H9 (cell line): ENCODE measurements around the gene GFI1. TPM values are rescaled to one million over a fixed set of nuclear protein-coding genes. Genes with fewer than 3 reads are reported as not detected.

Experiments used
- DNase-seq: peaks from one replicate; pipeline ENCODE4 v3.0.0-alpha.2; 2017
- H2AFZ ChIP-seq: one replicate; pipeline ENCODE4 v1.6.1; 2013; ENCODE audit warnings: mild to moderate bottlenecking, low read length, control low read depth, moderate library complexity
- H2AK5ac ChIP-seq: 2 replicates; pipeline ENCODE4 v1.6.1; 2013; ENCODE audit warnings: low read length, control low read depth, mixed read lengths; ENCODE audit not compliant: insufficient read length
- H2BK120ac ChIP-seq: one replicate; pipeline ENCODE4 v1.6.1; 2013; ENCODE audit warnings: low read depth, mild to moderate bottlenecking, low read length, control low read depth, inconsistent platforms; ENCODE audit not compliant: poor library complexity, severe bottlenecking
- H2BK12ac ChIP-seq: 2 replicates; pipeline ENCODE4 v1.6.1; 2013; ENCODE audit warnings: low read length, control low read depth, mixed read lengths, low read depth; ENCODE audit not compliant: insufficient read length
- H2BK15ac ChIP-seq: 2 replicates; pipeline ENCODE4 v1.6.1; 2013; ENCODE audit warnings: low read depth, low read length, control low read depth
- H2BK20ac ChIP-seq: one replicate; pipeline ENCODE4 v1.6.1; 2013; ENCODE audit warnings: low read depth, mild to moderate bottlenecking, low read length, control low read depth, inconsistent platforms; ENCODE audit not compliant: poor library complexity, severe bottlenecking
- H2BK5ac ChIP-seq: 2 replicates; pipeline ENCODE4 v1.6.1; 2013; ENCODE audit warnings: low read length, control low read depth, mixed read lengths; ENCODE audit not compliant: insufficient read length
- H3K14ac ChIP-seq: 2 replicates; pipeline ENCODE4 v1.6.1; 2013; ENCODE audit warnings: low read length, control low read depth; ENCODE audit not compliant: insufficient read depth
- H3K18ac ChIP-seq: 2 replicates; pipeline ENCODE4 v1.6.1; 2013; ENCODE audit warnings: low read depth, mild to moderate bottlenecking, mixed read lengths, low read length, control low read depth; ENCODE audit not compliant: insufficient read length
- H3K23ac ChIP-seq: 2 replicates; pipeline ENCODE4 v1.6.1; 2013; ENCODE audit warnings: low read length, control low read depth, mixed read lengths, low read depth; ENCODE audit not compliant: insufficient read length
- H3K23me2 ChIP-seq: 2 replicates; pipeline ENCODE4 v1.6.1; 2013; ENCODE audit warnings: low read depth, mild to moderate bottlenecking, mixed read lengths, low read length, control low read depth; ENCODE audit not compliant: insufficient read length, poor library complexity, severe bottlenecking
- H3K27ac ChIP-seq: 2 replicates; pipeline ENCODE4 v1.5.1; 2013; ENCODE audit warnings: low read length, control low read depth, mixed read lengths, low read depth; ENCODE audit not compliant: insufficient read length
- H3K27me3 ChIP-seq: 2 replicates; pipeline ENCODE4 v1.6.1; 2013; ENCODE audit warnings: low read length, control low read depth, inconsistent platforms; ENCODE audit not compliant: insufficient read depth
- H3K4ac ChIP-seq: 2 replicates; pipeline ENCODE4 v1.6.1; 2013; ENCODE audit warnings: low read depth, mild to moderate bottlenecking, control low read depth, inconsistent platforms, low read length, moderate library complexity
- H3K4me1 ChIP-seq: 2 replicates; pipeline ENCODE4 v1.6.1; 2013; ENCODE audit warnings: low read length, control low read depth, inconsistent platforms; ENCODE audit not compliant: insufficient read depth
- H3K4me2 ChIP-seq: 2 replicates; pipeline ENCODE4 v1.6.1; 2013; ENCODE audit warnings: low read length, control low read depth, mixed read lengths; ENCODE audit not compliant: insufficient read length, insufficient read depth
- H3K56ac ChIP-seq: 2 replicates; pipeline ENCODE4 v1.6.1; 2013; ENCODE audit warnings: low read depth, mild to moderate bottlenecking, mixed read lengths, low read length, control low read depth; ENCODE audit not compliant: insufficient read length
- H3K79me1 ChIP-seq: 2 replicates; pipeline ENCODE4 v1.6.1; 2013; ENCODE audit warnings: low read depth, mild to moderate bottlenecking, moderate library complexity, low read length, control low read depth, inconsistent platforms; ENCODE audit not compliant: insufficient read depth, poor library complexity, severe bottlenecking
- H3K79me2 ChIP-seq: 2 replicates; pipeline ENCODE4 v1.6.1; 2013; ENCODE audit warnings: low read length, control low read depth, inconsistent platforms; ENCODE audit not compliant: insufficient read depth
- H3K9ac ChIP-seq: 2 replicates; pipeline ENCODE4 v1.6.1; 2013; ENCODE audit warnings: low read length, control low read depth, mixed read lengths; ENCODE audit not compliant: insufficient read length; ENCODE audit errors: extremely low read depth
- H3K9me3 ChIP-seq: one replicate; pipeline ENCODE4 v1.6.1; 2013; ENCODE audit warnings: low read depth, low read length, inconsistent platforms; ENCODE audit not compliant: control insufficient read depth
- H3T11ph ChIP-seq: one replicate; pipeline ENCODE4 v1.6.1; 2013; ENCODE audit warnings: mild to moderate bottlenecking, low read length, control low read depth, inconsistent platforms
- H4K20me1 ChIP-seq: one replicate; pipeline ENCODE4 v1.6.1; 2013; ENCODE audit not compliant: control insufficient read depth, insufficient read length, insufficient read depth
- H4K5ac ChIP-seq: 2 replicates; pipeline ENCODE4 v1.6.1; 2013; ENCODE audit warnings: low read depth, mild to moderate bottlenecking, mixed read lengths, low read length, control low read depth; ENCODE audit not compliant: insufficient read length
- H4K8ac ChIP-seq: replicated peaks from 2 replicates; pipeline ENCODE4 v1.6.1; 2013; ENCODE audit warnings: low read length, control low read depth, mixed read lengths, low read depth; ENCODE audit not compliant: insufficient read length
- H4K91ac ChIP-seq: 2 replicates; pipeline ENCODE4 v1.6.1; 2013; ENCODE audit warnings: low read depth, mild to moderate bottlenecking, moderate library complexity, mixed read lengths, low read length, control low read depth; ENCODE audit not compliant: insufficient read length
- H3K27ac Mint-ChIP-seq, 3 experiments: 2 replicates in 2 of 3; 3 replicates in 1 of 3; pipeline ENCODE4 v1.8.0; 2020 to 2021; ENCODE audit warnings: mixed read lengths in 3 of 3, mild to moderate bottlenecking in 1 of 3, moderate library complexity in 1 of 3
- H3K27me3 Mint-ChIP-seq: 2 replicates; pipeline ENCODE4 v1.8.0; 2021; ENCODE audit warnings: low read depth, mild to moderate bottlenecking, moderate library complexity, mixed read lengths
- H3K36me3 Mint-ChIP-seq, 3 experiments: 2 replicates in 2 of 3; 3 replicates in 1 of 3; pipeline ENCODE4 v1.8.0; 2020 to 2021; ENCODE audit warnings: low read depth in 3 of 3, mixed read lengths in 3 of 3; ENCODE audit not compliant: insufficient read depth in 1 of 3
- H3K4me1 Mint-ChIP-seq, 2 experiments: 2 replicates each; pipeline ENCODE4 v1.8.0; 2020; ENCODE audit warnings: mixed read lengths in 2 of 2
- H3K4me3 Mint-ChIP-seq, 2 experiments: 2 replicates in 1 of 2; 3 replicates in 1 of 2; pipeline ENCODE4 v1.8.0; 2020 to 2021; ENCODE audit warnings: mild to moderate bottlenecking in 2 of 2, mixed read lengths in 2 of 2, moderate library complexity in 1 of 2
- H3K9me3 Mint-ChIP-seq, 2 experiments: 2 replicates in 1 of 2; 3 replicates in 1 of 2; pipeline ENCODE4 v1.8.0; 2020; ENCODE audit warnings: mild to moderate bottlenecking in 2 of 2, mixed read lengths in 2 of 2, moderate library complexity in 1 of 2
- WGBS: extraction: QIAGEN DNeasy Blood & Tissue Kit; methylation state at CpG from one replicate; pipeline ENCODE4 v1.1.7; 2013; ENCODE audit warnings: missing lambda C conversion rate, low lambda C conversion rate, mixed read lengths; ENCODE audit not compliant: insufficient read length; ENCODE audit errors: extremely low coverage; 5-methylcytosine and 5-hydroxymethylcytosine counted together
- total RNA-seq: library from RNA; stranded (reverse); gene quantifications from 2 replicates; pipeline ENCODE4 v1.2.1, GENCODE V29; 2021
- TF ChIP-seq, protein P1 (sequence below): fragments of 200-600 bp; sonication (generic); conservative IDR thresholded peaks from 3 replicates; pipeline ENCODE4 v1.8.0; 2021; ENCODE audit warnings: antibody characterized with exemption, mild to moderate bottlenecking

GFI1 gene
- total RNA-seq, 1 experiment from 2014 or later, result 0.11 TPM

DNA sequence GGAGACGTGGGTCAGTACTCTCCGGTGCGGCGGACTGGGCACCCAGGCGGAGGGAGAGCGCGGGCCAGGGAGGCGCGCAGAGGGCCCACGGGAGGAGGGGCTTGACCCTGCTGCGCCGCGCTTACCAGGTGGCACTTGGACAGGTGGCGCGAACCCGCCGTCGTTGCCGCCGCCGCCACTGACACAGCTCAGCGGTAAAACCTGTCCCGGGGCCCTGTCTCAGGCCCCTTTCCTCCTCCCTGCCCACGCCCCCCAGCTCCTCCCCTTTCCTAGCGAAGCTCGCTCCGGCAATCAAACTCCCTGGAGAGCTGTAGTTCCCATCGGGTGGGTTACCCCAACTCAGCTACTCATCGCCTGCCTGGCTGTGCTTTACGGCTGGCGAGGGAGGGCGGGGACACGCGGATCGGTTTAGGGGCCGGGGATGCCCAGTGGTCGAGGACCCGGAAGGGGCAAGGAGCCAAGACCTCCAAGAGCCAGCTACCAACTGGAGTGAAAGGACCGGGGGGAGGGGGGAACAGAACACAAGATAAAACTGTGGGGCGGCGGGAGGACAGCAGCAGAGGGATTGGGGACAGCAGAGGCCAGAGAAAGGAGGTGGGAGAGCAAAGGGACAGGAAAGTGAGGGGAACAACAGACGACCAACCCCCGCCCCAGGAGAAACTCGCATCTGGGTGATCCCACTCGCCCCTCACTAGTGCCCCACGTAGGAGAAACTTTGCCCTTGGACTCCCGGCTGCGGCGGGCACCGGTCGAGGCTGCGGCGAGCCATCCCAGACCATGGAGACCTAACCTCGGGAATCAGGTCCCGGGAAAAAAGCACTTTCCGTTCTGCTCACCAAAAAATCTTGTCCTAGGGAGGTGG lies 2.9 kb downstream of the GFI1 start:
- H2BK5ac ChIP-seq, result no peak overlapping the region
- no peak overlapping the region for H2BK12ac ChIP-seq
- no CpG with 5 or more reads among the region's 56 CpGs for WGBS
- H3K27me3 Mint-ChIP-seq, result peaks cover 98% of the 10 kb centered on the region
- no peak overlapping the region for H4K8ac ChIP-seq
- H4K5ac ChIP-seq, result no peak overlapping the region
- TF ChIP-seq, protein P1, sequence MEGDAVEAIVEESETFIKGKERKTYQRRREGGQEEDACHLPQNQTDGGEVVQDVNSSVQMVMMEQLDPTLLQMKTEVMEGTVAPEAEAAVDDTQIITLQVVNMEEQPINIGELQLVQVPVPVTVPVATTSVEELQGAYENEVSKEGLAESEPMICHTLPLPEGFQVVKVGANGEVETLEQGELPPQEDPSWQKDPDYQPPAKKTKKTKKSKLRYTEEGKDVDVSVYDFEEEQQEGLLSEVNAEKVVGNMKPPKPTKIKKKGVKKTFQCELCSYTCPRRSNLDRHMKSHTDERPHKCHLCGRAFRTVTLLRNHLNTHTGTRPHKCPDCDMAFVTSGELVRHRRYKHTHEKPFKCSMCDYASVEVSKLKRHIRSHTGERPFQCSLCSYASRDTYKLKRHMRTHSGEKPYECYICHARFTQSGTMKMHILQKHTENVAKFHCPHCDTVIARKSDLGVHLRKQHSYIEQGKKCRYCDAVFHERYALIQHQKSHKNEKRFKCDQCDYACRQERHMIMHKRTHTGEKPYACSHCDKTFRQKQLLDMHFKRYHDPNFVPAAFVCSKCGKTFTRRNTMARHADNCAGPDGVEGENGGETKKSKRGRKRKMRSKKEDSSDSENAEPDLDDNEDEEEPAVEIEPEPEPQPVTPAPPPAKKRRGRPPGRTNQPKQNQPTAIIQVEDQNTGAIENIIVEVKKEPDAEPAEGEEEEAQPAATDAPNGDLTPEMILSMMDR, result no peak
- peaks cover 90% of the 10 kb centered on the region for H3K27me3 ChIP-seq
- H2BK20ac ChIP-seq, result no peak overlapping the region
- H3K27ac ChIP-seq, result no peak overlapping the region
- H3K9me3 ChIP-seq, result no peaks in the 10 kb centered on the region
- H3K27ac Mint-ChIP-seq, result no peak overlapping the region; a peak in 1 of 7 replicates
- H4K20me1 ChIP-seq, result no peaks in the 10 kb centered on the region
- H3K79me1 ChIP-seq, result no peaks in the 10 kb centered on the region
- H3K4me1 ChIP-seq, result no peaks in the 10 kb centered on the region
- H3K4me1 Mint-ChIP-seq, result peaks cover 34 to 46% of the 10 kb centered on the region in 2 experiments
- no peak overlapping the region for H2AK5ac ChIP-seq
- no peak overlapping the region for H3K18ac ChIP-seq
- H3K23ac ChIP-seq, result no peak overlapping the region
- H2AFZ ChIP-seq, result no peak overlapping the region
- H3K4me3 Mint-ChIP-seq, result peak overlapping the region; percentile 51 to 83
- H3K9me3 Mint-ChIP-seq, result peaks cover 5 to 14% of the 10 kb centered on the region in 2 experiments
- H3K23me2 ChIP-seq, result peaks cover 43% of the 10 kb centered on the region
- H2BK15ac ChIP-seq, result no peak overlapping the region
- H3T11ph ChIP-seq, result no peak overlapping the region
- no peak overlapping the region for H2BK120ac ChIP-seq
- no peak overlapping the region for H4K91ac ChIP-seq
- peaks cover 0 to 4% (median 0%) of the 10 kb centered on the region in 3 experiments; a peak in 2 of 7 replicates for H3K36me3 Mint-ChIP-seq
- no peak overlapping the region for H3K14ac ChIP-seq
- H3K4ac ChIP-seq, result no peak overlapping the region
- peak overlapping the region; percentile 74 for H3K4me2 ChIP-seq
- H3K56ac ChIP-seq, result no peak overlapping the region
- no peaks in the 10 kb centered on the region for H3K79me2 ChIP-seq
- no peak overlapping the region for H3K9ac ChIP-seq
- DNase-seq, result peak; percentile 69
